HL-60/S4 (cell line): ENCODE data around the gene ZSCAN21.
"Not testable (repeated sequence)": the region's sequence is repeated elsewhere in the genome, so short reads cannot be mapped to it uniquely, and the experiment has no call there.

Experiments used
- in situ Hi-C: fragments of 300-500 bp; cut with MboI; formaldehyde crosslinking; loops from 2 replicates; pipeline ENCODE4 v1.14.3; 2022; ENCODE audit warnings: low sequenced_read_pairs

The ZSCAN21 gene

DNA sequence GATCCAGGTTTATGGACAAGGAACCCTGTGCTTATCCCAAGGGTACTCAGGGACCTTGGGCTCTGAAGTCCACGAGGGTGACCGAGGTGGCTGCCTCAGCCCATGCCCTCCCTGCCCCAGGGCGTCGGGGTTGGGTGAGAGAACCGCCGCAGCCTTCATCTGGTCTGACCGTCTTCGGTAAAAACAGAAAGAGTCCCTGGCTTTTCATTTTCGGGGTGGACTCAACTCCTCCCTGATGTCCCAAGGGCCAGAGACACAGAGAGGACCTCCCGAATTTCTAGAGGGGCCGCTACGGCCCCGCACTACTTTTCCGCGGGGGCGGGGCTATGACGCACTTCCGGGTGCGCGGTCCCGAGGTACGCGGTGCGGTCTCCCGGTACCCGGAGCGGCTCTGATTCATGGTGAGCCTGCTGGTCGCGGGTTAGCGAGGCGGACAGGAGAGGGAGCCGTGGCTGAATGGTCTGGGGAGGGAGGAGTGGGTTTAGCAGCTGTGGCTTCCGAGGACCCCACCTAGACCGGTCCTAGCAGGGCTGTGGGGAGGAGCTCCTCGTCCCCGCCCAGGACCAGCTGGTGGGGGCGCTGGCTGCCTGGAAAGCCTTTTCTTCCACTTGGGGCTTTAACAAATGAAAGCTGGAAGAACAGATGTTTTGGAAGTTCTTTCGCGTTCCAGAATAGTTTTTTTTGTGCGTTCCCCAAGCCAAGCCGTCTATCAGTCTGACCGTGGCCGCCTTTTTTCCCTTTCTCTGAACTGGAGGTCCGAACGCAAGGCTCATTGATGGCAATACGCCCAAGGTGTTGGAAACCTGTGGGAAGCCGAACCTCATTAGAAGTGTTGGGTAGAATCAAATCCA, at the start of gene ZSCAN21:
TSS of gene ZSCAN21 (plus strand) at position 334 of the 851 bp plus-strand sequence. CDS start 7,233 bp downstream, outside the sequence.
- in situ Hi-C loops, result no loop called here

DNA sequence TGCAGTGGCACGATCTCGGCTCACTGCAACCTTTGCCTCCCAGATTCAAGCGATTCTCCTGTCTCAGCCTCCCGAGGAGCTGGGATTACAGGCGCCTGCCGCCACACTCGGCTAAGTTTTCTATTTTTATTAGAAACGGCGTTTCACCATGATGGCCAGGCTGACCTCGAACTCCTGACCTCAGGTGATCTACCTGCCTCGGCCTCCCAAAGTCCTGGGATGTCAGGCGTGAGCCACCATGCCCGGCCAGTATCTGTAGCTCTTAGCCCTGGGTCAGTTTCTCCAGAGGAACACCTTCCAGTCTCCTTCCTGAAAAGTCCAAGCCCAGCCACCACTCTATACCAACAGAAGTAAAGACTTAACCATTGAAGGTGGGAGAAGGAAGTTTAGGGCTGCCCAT, 49.3 kb upstream of the ZSCAN21 start:
- in situ Hi-C loops, result no loop called here

DNA sequence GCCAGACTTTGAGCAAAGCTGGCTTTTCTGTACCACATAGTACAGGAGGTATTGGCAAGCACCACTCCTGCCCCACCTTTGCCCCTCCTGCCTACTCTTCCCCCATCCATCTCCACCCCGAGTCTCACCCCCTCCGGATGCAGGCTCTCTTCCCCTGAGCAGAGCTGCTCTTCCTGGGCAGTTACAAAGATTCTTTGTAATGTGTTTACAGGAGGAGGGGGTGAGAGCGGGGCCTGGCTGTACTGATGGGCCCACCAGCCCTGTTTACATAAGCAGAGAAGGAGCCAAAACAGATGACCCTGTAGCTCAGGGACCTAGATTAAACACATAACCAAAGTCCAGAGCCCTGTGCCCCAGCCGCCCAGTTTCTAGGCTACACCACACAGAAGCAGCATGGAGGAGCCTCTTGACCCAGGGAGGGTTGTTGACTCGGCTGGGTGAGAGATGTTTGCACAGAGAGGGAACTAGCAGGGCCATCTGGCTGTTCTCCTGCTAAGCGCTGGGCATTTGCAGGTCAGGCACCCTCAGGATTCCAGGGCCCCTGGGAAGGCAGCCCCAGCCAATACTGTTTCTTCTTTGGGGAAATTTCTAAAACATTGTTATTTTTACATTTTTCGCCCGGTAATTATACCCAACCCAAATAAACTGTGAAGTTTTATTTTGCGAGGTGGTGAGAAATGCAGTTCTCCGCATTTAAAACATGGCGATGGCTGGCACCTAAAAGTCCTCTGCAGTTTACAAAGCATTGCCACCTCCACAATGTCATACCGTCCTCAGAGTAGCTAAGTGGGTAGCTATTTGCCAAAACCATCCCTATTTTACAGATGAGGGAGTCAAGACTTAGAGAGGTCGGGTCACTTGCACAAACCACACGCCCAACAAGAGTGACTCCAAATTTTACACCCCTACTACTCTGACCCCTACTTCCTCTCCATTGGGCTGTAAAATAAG, 45.6 kb upstream of the ZSCAN21 start:
- in situ Hi-C loops, result no loop called here

DNA sequence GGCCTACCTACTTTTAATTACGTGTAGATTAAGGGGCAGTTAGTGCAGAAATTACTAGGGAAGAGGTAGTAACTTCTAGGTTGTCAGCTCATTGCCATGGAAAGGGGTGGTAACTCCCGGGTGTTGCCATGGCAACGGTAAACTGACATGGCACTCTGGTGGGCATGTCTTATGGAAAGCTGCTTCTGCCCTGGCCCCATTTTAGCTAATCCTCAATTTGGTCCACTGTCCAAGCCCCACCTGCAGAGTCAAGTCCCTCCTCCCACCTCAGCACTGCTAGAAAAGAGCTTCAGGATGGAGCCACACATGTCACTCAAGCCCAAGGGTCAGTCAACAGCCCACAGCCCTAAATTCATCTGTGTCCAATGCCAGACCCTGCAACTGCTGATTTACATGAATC, 41.7 kb upstream of the ZSCAN21 start:
- in situ Hi-C loops, result no loop called here

DNA sequence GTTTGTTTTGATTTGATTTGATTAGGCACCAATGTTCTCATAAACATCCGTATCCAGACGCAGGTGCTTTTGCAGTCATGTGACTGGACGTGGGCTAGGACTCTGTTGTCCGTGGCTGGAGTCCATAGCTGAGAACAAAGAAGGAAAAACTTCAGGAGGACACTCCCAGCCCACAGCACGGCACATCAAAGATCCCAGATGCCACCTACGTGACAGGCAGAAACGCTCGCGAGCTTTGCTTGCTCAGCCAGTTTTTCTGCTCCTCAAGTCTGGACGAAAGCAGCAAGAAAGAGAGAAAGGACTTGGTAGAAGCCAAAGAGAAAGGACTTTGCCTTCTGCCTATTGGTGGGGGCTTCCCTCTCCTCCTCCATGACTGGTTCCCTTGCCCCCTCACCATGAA, 41.0 kb upstream of the ZSCAN21 start:
- in situ Hi-C loops, result no loop called here

DNA sequence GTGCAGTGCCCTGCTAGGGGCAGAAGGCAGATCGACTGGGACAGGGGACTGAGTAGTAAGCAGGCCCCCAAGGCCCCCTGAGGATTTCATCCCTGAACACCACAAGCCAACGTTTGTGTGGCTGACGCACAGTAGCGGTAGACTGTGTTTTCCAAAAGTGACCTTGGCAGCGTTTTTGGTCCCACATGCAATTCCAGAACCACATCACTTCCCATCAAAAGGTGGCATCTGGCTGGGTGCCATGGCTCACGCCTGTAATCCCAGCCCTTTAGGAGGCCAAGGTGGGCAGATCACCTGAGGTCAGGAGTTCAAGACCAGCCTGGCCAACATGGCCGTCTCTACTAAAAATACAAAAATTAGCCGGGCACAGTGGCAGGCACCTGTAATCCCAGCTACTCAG, 39.6 kb upstream of the ZSCAN21 start:
- in situ Hi-C loops, result not testable (repeated sequence)

DNA sequence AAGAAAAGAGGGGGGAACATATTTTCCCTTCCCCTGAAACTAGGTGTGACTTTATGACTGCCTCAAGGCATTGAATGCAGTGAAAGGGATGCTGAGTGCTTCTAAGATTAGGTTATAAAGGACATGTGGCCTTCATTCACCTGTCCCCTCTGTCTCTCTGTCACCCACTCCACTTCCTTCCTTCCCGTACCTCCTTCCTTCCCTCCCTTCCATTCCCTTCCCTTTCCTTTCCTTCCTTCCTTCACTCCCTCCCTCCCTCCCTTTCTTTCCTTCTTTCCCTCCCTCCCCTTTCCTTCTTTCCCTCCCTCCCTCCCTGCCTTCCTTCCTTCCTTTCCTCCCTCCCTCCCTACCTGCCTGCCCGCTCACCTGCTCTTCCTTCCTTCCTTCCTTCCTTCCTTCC, 38.7 kb upstream of the ZSCAN21 start:
- in situ Hi-C loops, result no loop called here

DNA sequence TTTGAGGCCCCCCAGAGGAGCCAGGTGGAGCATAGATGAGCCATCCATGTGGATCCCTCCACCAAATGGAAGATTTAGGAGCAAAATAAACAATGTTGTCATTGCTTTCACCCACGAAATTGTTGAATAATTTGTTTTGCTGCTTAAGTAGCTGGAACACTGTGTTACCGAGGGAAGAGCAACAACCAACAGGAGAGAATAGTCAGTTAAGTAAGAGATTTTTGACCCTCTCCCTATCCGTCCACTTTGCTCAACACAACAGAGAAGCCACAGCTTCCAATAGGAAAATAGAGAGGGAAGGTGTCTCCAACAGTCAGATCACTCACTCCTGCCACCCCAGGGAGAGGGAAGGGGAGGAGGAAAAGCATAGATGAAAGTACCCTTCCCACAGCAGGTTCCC, 38.1 kb upstream of the ZSCAN21 start:
- in situ Hi-C loops, result no loop called here

DNA sequence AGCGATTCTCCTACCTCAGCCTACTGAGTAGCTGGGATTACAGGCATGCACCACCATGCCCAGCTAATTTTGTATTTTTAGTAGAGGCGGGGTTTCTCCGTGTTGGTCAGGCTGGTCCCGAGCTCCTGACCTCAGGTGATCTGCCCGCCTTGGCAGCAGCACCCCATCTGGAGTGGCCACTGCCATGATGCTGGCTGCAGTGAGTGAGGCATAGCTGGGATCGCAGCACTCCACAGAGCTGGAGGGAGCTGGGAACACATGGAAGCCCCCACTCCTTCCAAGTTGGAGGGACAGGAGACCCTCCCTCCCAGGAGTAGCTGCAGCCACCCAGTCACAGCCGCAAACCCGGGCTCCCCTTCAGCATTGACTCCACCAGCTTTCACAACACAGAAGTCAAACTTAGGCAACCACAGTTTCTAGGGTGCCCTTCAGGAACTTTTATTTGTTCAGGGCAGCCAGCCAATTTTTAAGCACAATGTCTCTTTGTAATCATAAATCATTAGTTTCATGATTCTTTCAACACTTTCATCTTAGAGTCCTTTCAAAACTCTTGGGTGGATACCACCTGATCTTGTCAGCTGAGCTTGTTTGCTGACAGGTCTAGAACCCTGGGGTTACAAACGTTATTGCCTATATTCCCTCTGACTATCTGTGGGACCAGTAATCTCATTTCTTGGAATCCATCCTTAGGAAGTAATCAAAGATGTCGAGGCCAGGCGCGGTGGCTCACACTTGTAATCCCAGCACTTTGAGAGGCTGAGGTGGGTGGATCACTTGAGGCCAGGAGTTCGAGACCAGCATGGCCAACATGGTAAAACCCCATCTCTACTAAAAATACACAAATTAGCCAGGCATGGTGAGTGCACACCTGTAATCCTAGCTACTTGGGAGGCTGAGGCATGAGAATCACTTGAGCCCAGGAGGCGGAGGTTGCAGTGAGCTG, 36.9 kb upstream of the ZSCAN21 start:
- in situ Hi-C loops, result not testable (repeated sequence)

DNA sequence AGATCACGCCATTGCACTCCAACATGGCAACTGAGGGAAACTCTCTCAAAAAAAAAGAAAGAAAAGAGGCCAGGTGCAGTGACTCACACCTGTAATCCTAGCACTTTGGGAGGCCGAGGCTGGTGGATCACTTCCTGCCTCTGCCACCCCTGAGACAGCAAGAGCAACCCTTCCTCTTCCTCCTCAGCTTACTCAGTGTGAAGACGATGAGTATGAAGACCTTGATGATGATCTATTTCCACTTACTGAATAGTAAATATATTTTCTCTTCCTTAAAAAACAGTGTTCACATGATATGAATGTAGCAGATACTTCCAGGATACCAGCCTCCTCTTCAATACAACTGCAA, 36.3 kb upstream of the ZSCAN21 start:
- in situ Hi-C loops, result no loop called here

DNA sequence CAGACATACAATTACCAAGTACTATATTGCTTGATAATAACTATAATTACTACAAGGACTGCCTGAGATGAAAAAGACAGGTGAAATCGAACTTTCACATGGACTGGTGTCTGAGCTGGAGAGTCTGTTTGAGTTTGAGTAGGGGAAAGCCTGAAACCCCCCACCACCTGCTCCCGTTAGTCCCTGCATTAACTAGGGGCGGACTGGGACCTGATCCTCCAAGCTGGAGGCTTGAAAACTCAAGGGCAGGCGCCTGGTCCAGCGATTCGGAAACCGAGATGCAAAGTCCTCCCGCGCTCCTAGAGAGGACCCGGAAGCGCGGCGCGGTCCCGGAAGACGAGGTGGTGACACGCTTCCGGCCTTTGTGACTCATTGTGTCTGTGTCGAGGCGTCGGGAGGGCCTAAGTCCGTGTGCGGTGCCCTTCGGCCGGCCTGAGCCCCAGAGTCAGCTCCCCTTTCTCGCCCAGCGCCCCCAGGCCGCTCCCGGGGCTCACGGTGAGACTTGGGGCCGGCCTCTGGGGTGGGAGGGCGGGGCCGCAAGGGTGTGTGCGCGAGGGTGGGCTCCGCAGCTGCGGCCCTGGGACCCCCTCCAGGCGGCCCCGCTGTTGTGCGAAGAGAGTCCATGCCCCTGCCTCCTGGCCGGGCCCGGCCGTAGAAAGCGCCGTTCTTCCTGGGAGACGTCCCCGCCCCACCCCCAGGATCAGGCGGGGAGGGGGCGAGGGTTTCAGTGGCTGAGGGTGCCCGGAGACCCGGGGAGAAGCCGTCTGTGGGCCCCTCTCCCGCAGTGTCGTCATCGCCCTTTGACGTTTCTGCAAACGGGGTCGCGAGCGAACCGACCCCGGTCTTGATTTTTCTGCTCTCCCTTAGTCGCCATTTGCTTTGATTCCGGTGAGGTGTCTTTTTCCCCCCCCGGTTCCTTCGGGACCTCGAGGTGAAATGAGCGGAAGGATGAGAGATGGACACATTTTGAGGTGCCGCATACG, 34.1 kb upstream of the ZSCAN21 start, which contains the start of gene ZKSCAN1:
TSS of gene ZKSCAN1 (plus strand) at position 365 of the 983 bp plus-strand sequence. CDS start 7,911 bp downstream, outside the sequence.
- in situ Hi-C loops, result no loop called here

DNA sequence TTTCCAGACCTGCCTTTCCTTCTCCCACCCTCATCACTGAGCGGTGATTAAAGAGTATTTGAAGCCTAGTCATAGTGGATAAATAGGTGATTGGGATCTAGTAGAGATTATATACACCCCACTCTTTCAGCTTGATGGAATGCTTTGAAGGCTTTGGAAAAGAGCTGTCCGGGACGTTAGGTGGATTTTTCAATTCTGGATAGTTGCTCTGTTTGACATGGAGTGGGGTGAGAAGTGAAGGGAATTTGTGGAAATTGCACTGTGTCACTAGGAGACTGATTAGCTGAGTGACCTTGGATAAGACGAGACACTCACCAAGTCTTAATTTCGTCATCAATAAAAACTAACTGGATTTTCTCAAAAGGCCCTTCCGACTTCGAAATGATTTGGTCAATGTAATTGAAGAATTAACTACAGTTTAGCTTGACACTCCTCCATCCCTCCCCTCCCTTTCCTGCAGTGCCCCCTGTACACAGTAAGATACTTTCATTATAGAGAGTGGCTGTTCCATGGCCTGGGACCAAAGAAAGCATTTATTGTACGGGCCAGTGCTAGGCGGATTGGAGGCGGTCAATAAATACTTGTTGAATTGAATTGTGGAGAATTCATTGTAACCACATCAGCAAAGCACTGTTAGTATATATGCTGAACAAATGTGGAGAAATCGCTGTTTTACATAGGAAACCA, 33.2 kb upstream of the ZSCAN21 start:
- in situ Hi-C loops, result no loop called here

DNA sequence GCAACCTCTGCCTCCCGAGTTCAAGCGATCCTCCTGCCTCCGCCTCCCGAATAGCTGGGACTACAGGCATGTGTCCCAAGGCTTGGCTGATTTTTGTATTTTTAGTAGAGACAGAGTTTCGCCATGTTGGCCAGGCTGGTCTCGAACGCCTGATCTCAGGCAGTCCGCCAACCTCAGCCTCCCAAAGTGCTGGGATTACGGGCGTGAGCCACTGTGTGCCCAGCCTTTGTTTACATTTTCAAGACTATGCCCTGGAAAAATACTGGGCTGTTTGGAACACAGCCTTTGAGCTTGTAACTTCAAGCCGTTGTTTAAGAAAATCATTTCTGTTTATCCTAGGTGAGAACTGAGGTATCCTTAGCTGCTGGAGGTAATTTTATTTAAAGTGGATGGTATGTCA, 32.3 kb upstream of the ZSCAN21 start:
- in situ Hi-C loops, result no loop called here

DNA sequence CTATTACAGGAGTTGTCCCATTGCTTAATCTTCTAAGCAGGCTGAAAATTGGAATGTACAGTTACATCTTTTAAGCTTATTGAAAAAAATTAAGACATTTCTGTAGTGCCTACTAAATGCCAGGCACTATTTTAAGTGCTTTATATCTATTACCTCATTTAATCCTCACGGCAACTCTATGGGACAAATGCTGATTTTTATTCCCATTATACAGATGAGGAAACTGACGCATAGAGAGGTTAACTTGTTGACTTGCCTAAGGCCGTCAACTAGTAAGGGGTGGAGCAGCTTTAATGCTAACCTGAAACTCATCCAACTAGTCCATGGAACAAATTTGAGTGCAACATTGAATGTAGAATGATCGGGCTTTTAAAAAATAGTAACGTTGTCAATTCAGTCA, 31.7 kb upstream of the ZSCAN21 start:
- in situ Hi-C loops, result no loop called here

DNA sequence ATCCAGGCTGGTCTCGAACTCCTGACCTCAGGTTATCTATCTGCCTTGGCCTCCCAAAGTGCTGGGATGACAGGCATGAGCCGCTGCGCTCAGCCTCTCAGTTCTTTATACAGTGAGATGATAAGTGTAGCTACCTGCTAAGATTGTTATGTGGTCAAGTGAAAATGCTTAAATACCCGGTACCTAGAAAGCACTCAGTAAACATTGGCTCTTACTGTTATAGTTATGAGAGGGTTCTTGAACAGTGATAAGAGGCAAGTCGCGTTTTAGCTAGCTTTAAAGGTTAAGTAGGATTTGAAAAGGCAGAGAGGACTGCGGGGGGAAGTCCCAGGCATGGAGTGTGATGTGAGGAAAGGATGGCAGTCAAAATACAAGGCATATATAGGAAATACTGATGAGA, 29.7 kb upstream of the ZSCAN21 start:
- in situ Hi-C loops, result no loop called here

DNA sequence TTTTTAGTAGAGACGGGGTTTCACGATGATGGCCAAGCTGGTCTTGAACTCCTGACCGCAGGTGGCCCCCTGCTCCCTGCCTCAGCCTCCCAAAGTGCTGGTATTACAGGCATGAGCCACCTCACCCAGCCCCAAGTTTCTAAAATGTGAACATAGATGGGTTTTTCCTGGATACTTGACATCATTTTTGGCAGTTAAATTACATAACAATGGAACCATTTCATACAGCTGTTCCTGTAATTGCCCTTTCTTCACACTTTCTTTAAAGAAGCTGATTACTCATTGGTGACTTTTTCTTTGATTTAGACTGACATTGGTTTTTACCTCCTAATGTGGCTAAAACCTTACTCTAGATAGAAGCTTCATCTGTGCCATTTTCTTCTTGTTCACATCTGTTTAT, 28.3 kb upstream of the ZSCAN21 start:
- in situ Hi-C loops, result no loop called here

DNA sequence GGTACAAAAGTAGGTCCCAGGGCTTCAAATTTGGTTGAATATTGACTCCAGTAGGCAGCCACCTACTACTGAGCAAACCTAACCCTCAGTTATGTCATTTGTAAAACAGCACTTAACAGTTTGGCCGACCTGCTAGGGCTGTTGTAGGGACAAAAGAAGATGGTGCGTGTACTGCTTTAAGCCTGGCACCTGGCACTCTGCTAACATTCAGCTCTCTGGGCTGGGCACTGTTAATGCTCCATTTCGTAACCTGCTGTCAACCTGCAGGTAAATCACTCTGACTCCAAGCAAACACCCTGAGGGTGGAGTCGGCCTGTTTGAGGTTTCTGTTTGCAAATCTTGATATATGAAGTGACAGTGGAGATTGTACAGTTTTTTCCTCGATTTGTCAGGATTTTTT, 27.0 kb upstream of the ZSCAN21 start:
- in situ Hi-C loops, result no loop called here

DNA sequence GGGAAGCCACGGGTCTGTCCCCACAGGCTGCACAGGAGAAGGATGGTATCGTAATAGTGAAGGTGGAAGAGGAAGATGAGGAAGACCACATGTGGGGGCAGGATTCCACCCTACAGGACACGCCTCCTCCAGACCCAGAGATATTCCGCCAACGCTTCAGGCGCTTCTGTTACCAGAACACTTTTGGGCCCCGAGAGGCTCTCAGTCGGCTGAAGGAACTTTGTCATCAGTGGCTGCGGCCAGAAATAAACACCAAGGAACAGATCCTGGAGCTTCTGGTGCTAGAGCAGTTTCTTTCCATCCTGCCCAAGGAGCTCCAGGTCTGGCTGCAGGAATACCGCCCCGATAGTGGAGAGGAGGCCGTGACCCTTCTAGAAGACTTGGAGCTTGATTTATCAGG, 26.0 kb upstream of the ZSCAN21 start:
- in situ Hi-C loops, result no loop called here
